Smooth muscle cell (in vitro differentiated cells): Measurements from ENCODE around the gene TCF7L1. TPM values are rescaled to one million over a fixed set of nuclear protein-coding genes. Genes with fewer than 3 reads are reported as not detected.
"Not testable (repeated sequence)": the region's sequence is repeated elsewhere in the genome, so short reads cannot be mapped to it uniquely, and the experiment has no call there.

Experiments
- DNase-seq: peaks from one replicate; lab custom pipeline; 2025; ENCODE audit not compliant: unreplicated experiment; lab: John Stamatoyannopoulos, UW
- H2AFZ ChIP-seq: fragments of 200-600 bp; sonication (generic); 2 replicates; pipeline ENCODE4 v1.6.0; 2016; ENCODE audit warnings: antibody characterized with exemption, low read depth, mild to moderate bottlenecking
- H3F3A ChIP-seq: fragments of 200-600 bp; sonication (generic); 2 replicates; pipeline ENCODE4 v1.6.0; 2017; ENCODE audit warnings: antibody characterized with exemption, low read depth
- H3K27ac ChIP-seq: fragments of 200-600 bp; sonication (generic); 2 replicates; pipeline ENCODE4 v1.5.1; 2016; ENCODE audit warnings: low read depth, mild to moderate bottlenecking
- H3K27me3 ChIP-seq: fragments of 200-600 bp; sonication (generic); 2 replicates; pipeline ENCODE4 v1.6.1; 2016; ENCODE audit warnings: low read depth, mild to moderate bottlenecking
- H3K36me3 ChIP-seq: fragments of 200-600 bp; sonication (generic); 2 replicates; pipeline ENCODE4 v1.5.1; 2016; ENCODE audit warnings: low read depth
- H3K4me1 ChIP-seq: fragments of 200-600 bp; sonication (generic); 2 replicates; pipeline ENCODE4 v1.5.1; 2016; ENCODE audit warnings: low read depth
- H3K4me2 ChIP-seq: fragments of 200-600 bp; sonication (generic); 2 replicates; pipeline ENCODE4 v1.6.0; 2016; ENCODE audit warnings: mild to moderate bottlenecking
- H3K4me3 ChIP-seq: fragments of 200-600 bp; sonication (generic); 2 replicates; pipeline ENCODE4 v1.5.1; 2016; ENCODE audit warnings: mild to moderate bottlenecking
- H3K79me2 ChIP-seq: fragments of 200-600 bp; sonication (generic); 2 replicates; pipeline ENCODE4 v1.6.0; 2016; ENCODE audit warnings: low read depth, mild to moderate bottlenecking
- H3K9ac ChIP-seq: fragments of 200-600 bp; sonication (generic); 2 replicates; pipeline ENCODE4 v1.6.0; 2016; ENCODE audit warnings: low read depth
- H3K9me3 ChIP-seq: fragments of 200-600 bp; sonication (generic); replicated peaks from 2 replicates; pipeline ENCODE4 v1.5.1; 2016; ENCODE audit warnings: low read depth
- H4K20me1 ChIP-seq: fragments of 200-600 bp; sonication (generic); 2 replicates; pipeline ENCODE4 v1.6.0; 2016; ENCODE audit warnings: low read depth
- WGBS: methylation state at CpG from one replicate; pipeline ENCODE4 v1.1.7; 2016; ENCODE audit warnings: low lambda C conversion rate; 5-methylcytosine and 5-hydroxymethylcytosine counted together
- polyA plus RNA-seq: library from polyadenylated mRNA; unstranded; fragments of >200 nt; fragmentation: Nextera tagmentation; extraction: Ambion mirVana; gene quantifications from 2 replicates; pipeline ENCODE4 v1.2.1, GENCODE V29; 2016
- total RNA-seq: library from RNA; depleted of rRNA; stranded (reverse); fragments of >200 nt; gene quantifications from 2 replicates; pipeline ENCODE4 v1.2.3, GENCODE V29; 2014
- TF ChIP-seq, protein P1 (sequence below): fragments of 200-600 bp; sonication (generic); IDR thresholded peaks from 2 replicates; pipeline ENCODE4 v1.5.1; 2017; ENCODE audit warnings: borderline replicate concordance, mild to moderate bottlenecking, antibody characterized with exemption; ENCODE audit not compliant: insufficient read depth, poor library complexity, severe bottlenecking

Gene TCF7L1
- total and polyA plus RNA-seq, 2 experiments from 2014 or later = 4.5 to 15.2 TPM

GRCh38 chr2:85210511-85210910, 77.3 kb downstream of the TCF7L1 start:
- Histone ChIP-seq H3F3A (no peaks in the 10 kb centered on the region), H3K27me3 (no peaks in the 10 kb centered on the region), H3K9ac (no peak overlapping the region), H3K9me3 (no peaks in the 10 kb centered on the region), H2AFZ (no peak overlapping the region), H3K79me2 (peaks cover 17% of the 10 kb centered on the region), H3K4me2 (no peak overlapping the region), H3K4me3 (no peak overlapping the region), H4K20me1 (peaks cover 96% of the 10 kb centered on the region), H3K4me1 (peaks cover 7% of the 10 kb centered on the region), H3K27ac (no peak overlapping the region), H3K36me3 (no peaks in the 10 kb centered on the region)
- DNase-seq = no peak
- 90% methylated on average over 7 of the region's 7 CpGs for WGBS
- TF ChIP-seq, protein P1, sequence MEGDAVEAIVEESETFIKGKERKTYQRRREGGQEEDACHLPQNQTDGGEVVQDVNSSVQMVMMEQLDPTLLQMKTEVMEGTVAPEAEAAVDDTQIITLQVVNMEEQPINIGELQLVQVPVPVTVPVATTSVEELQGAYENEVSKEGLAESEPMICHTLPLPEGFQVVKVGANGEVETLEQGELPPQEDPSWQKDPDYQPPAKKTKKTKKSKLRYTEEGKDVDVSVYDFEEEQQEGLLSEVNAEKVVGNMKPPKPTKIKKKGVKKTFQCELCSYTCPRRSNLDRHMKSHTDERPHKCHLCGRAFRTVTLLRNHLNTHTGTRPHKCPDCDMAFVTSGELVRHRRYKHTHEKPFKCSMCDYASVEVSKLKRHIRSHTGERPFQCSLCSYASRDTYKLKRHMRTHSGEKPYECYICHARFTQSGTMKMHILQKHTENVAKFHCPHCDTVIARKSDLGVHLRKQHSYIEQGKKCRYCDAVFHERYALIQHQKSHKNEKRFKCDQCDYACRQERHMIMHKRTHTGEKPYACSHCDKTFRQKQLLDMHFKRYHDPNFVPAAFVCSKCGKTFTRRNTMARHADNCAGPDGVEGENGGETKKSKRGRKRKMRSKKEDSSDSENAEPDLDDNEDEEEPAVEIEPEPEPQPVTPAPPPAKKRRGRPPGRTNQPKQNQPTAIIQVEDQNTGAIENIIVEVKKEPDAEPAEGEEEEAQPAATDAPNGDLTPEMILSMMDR = no peak

GRCh38 chr2:85211606-85212005, 78.4 kb downstream of the TCF7L1 start:
- H3K79me2 ChIP-seq, H3K4me3 ChIP-seq, DNase-seq, H3K4me2 ChIP-seq, H3K9me3 ChIP-seq, H3K9ac ChIP-seq, H3K27me3 ChIP-seq, H3K27ac ChIP-seq, H3K36me3 ChIP-seq, H3F3A ChIP-seq, H2AFZ ChIP-seq: not testable (repeated sequence)
- Histone ChIP-seq H3K4me1 (peaks cover 17% of the 10 kb centered on the region), H4K20me1 (peaks cover 96% of the 10 kb centered on the region)
- WGBS = 88% methylated on average over 4 of the region's 9 CpGs

DNA sequence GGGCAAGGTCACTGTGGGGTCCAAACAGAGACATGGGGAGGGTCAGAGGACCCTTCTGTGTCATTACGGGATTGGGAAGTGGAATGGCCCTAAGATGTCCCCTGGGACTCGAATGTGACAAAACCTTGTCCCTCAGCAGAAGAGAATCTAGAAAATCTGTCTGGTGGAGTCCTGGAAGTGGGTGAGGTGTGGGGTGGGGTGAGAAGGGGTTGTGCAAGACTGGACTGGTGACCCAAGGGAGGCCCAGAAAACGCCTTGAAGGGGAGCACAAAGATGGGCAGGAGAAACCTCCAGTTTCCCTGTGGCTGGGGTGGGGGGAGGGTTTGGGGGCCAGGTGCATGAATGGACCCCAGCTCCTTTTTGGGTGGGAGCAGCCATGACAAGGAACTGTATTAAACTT, 79.6 kb downstream of the TCF7L1 start:
- peaks cover 13% of the 10 kb centered on the region for H3F3A ChIP-seq
- no peak for DNase-seq
- WGBS = 97% methylated on average over 3 of the region's 3 CpGs
- H3K27me3 ChIP-seq = no peaks in the 10 kb centered on the region
- no peaks in the 10 kb centered on the region for H3K9me3 ChIP-seq
- H2AFZ ChIP-seq = no peak overlapping the region
- H3K27ac ChIP-seq = no peak overlapping the region
- TF ChIP-seq, protein P1 = no peak
- no peak overlapping the region for H3K9ac ChIP-seq
- peaks cover 95% of the 10 kb centered on the region for H4K20me1 ChIP-seq
- H3K79me2 ChIP-seq = peaks cover 6% of the 10 kb centered on the region
- no peak overlapping the region for H3K4me3 ChIP-seq
- no peaks in the 10 kb centered on the region for H3K36me3 ChIP-seq
- H3K4me2 ChIP-seq = no peak overlapping the region
- peaks cover 19% of the 10 kb centered on the region for H3K4me1 ChIP-seq

GRCh38 chr2:85213404-85213803, 80.2 kb downstream of the TCF7L1 start:
- Histone ChIP-seq H3K27me3 (no peaks in the 10 kb centered on the region), H3K27ac (no peak overlapping the region), H3K79me2 (peaks cover 12% of the 10 kb centered on the region), H2AFZ (no peak overlapping the region), H3K4me2 (no peak overlapping the region), H4K20me1 (peaks cover 89% of the 10 kb centered on the region), H3K9ac (no peak overlapping the region), H3F3A (peaks cover 13% of the 10 kb centered on the region), H3K4me1 (peaks cover 19% of the 10 kb centered on the region), H3K9me3 (no peaks in the 10 kb centered on the region), H3K36me3 (no peaks in the 10 kb centered on the region), H3K4me3 (no peak overlapping the region)
- 88% methylated on average over 2 of the region's 2 CpGs for WGBS
- no peak for DNase-seq
- TF ChIP-seq, protein P1 = no peak
